ENCODE measurements around the gene TRIO.

- TF ChIP-seq EZH2 (IDR thresholded peaks at IDR 0.05) (no peak), POLR2AphosphoS5 (IDR thresholded peaks at IDR 0.05; ENCODE audit: borderline replicate concordance, low read depth, low read length) (no peak), FOXP2 (optimal IDR thresholded peaks at IDR 0.05; ENCODE audit: control extremely low read depth, extremely low read length, insufficient read depth) (no peak)
These were observed 46.5 kb downstream of the TRIO start for GRCh38 chr5:14189680-14190079.
